K562 (cell line): ENCODE measurements around the gene OR7C1. TPM values are rescaled to one million over a fixed set of nuclear protein-coding genes. Genes with fewer than 3 reads are reported as not detected.
"Not testable (repeated sequence)": the region's sequence is repeated elsewhere in the genome, so short reads cannot be mapped to it uniquely, and the experiment has no call there.

Experiments
- ATAC-seq: fragments of 200-7000 bp; cut with Tn5 transposase; 3 replicates; pipeline ENCODE4 v1.9.1; 2020; ENCODE audit warnings: moderate library complexity
- BruUV-seq: library from RNA; stranded (reverse); fragments of 400-500 nt; replicated peaks from 2 replicates; lab custom pipeline; 2021; lab: Mats Ljungman, UMichigan
- CTCF ChIA-PET: fragments of 300-600 bp; formaldehyde crosslinking; extraction: SDS; loops from one replicate; lab custom pipeline; 2021; ENCODE audit warnings: low intra/inter-chr PET ratio; lab: Yijun Ruan, JAX
- POLR2A ChIA-PET: fragments of 300-600, 350-650 bp; sonication (Branson Sonifier 250); formaldehyde crosslinking; extraction: SDS; loops from one replicate; lab custom pipeline; 2021; ENCODE audit warnings: antibody characterized with exemption, inconsistent platforms; lab: Yijun Ruan, JAX
- DNase-seq, 4 experiments: peaks; one replicate each; pipeline versions ENCODE4 v3.0.0 to v3.0.0-alpha.2; 2011 to 2018; ENCODE audit warnings: low spot score in 3 of 4, mixed read lengths in 3 of 4; ENCODE audit errors: extremely low read depth in 1 of 4
- FAIRE-seq: peaks from 2 replicates; lab custom pipeline; 2011; peaks lifted over from hg19 to GRCh38; lab: Jason Lieb, UNC
- H2AFZ ChIP-seq: 2 replicates; pipeline ENCODE4 v1.6.0; 2011; ENCODE audit warnings: low read depth, low read length, control low read depth, inconsistent platforms
- H3K27ac ChIP-seq: fragments of 200-600 bp; 3 replicates; pipeline ENCODE4 v1.8.0; 2011; ENCODE audit warnings: low read depth, mild to moderate bottlenecking, control low read depth, inconsistent platforms, low read length, moderate library complexity, mixed read lengths; ENCODE audit errors: extremely low read depth
- H3K27me3 ChIP-seq, 2 experiments: fragments of 300-600 bp in 1 of 2; 2 replicates in 1 of 2; 3 replicates in 1 of 2; pipeline versions ENCODE4 v1.6.0 to v1.8.0; 2011; ENCODE audit warnings: inconsistent platforms in 2 of 2, low read length in 2 of 2, mild to moderate bottlenecking in 1 of 2, mixed read lengths in 1 of 2, moderate library complexity in 1 of 2; ENCODE audit not compliant: control insufficient read depth in 2 of 2, insufficient read depth in 2 of 2
- H3K36me3 ChIP-seq: fragments of 300-600 bp; 3 replicates; pipeline ENCODE4 v1.8.0; 2011; ENCODE audit warnings: mild to moderate bottlenecking, low read length, inconsistent platforms; ENCODE audit not compliant: control insufficient read depth, insufficient read depth
- H3K4me1 ChIP-seq, 2 experiments: fragments of 200-600 bp in 1 of 2; replicated peaks in 1 of 2; 2 replicates in 1 of 2; 3 replicates in 1 of 2; pipeline versions ENCODE4 v1.5.1 to v1.8.0; 2011; ENCODE audit warnings: inconsistent platforms in 2 of 2, low read length in 2 of 2, mild to moderate bottlenecking in 1 of 2, mixed read lengths in 1 of 2, moderate library complexity in 1 of 2; ENCODE audit not compliant: control insufficient read depth in 2 of 2, insufficient read depth in 2 of 2
- H3K4me2 ChIP-seq: 2 replicates; pipeline ENCODE4 v1.6.1; 2011; ENCODE audit warnings: low read length, control low read depth, inconsistent platforms, mixed read lengths; ENCODE audit not compliant: insufficient read depth
- H3K4me3 ChIP-seq: fragments of 200-600 bp; sonication (generic), shearing (Covaris generic); 2 replicates; pipeline ENCODE4 v1.5.1; 2016; ENCODE audit warnings: control low read depth, inconsistent platforms
- H3K79me2 ChIP-seq: fragments of 200-600 bp; 3 replicates; pipeline ENCODE4 v1.8.0; 2011; ENCODE audit warnings: low read length, inconsistent platforms; ENCODE audit not compliant: control insufficient read depth, insufficient read depth
- H3K9ac ChIP-seq, 2 experiments: 2 replicates each; pipeline versions ENCODE4 v1.6.0 to v1.6.1; 2011; ENCODE audit warnings: low read depth in 2 of 2, low read length in 2 of 2, control low read depth in 1 of 2, inconsistent platforms in 1 of 2, mild to moderate bottlenecking in 1 of 2, mixed read lengths in 1 of 2; ENCODE audit not compliant: insufficient read depth in 1 of 2
- H3K9me1 ChIP-seq: one replicate; pipeline ENCODE4 v1.6.0; 2011; ENCODE audit warnings: inconsistent platforms, mild to moderate bottlenecking, low read length, moderate library complexity; ENCODE audit not compliant: control insufficient read depth, insufficient read depth
- H3K9me3 ChIP-seq: replicated peaks from 2 replicates; pipeline ENCODE4 v1.5.1; 2011; ENCODE audit warnings: low read depth, low read length, inconsistent platforms; ENCODE audit not compliant: control insufficient read depth, insufficient read depth
- H4K20me1 ChIP-seq: replicated peaks from 2 replicates; pipeline ENCODE4 v1.6.1; 2011; ENCODE audit warnings: low read length, inconsistent platforms, mixed read lengths; ENCODE audit not compliant: control insufficient read depth, insufficient read depth
- CHD1 ChIP-seq: fragments of 200-600 bp; sonication (generic); IDR thresholded peaks from one replicate; pipeline ENCODE4 v1.6.1; 2012; ENCODE audit warnings: mild to moderate bottlenecking, moderate library complexity, low read length, inconsistent platforms
- DMBX1 ChIP-seq: fragments of 250-450 bp; sonication (Bioruptor Pico); IDR thresholded peaks from 2 replicates; pipeline ENCODE4 v1.8.0; 2022; ENCODE audit warnings: inconsistent platforms, mild to moderate bottlenecking, moderate library complexity, borderline replicate concordance
- NFATC3 ChIP-seq: fragments of 450-650 bp; IDR thresholded peaks from 2 replicates; pipeline ENCODE4 v1.6.1; 2017; ENCODE audit warnings: mild to moderate bottlenecking
- PHTF2 ChIP-seq: fragments of 250-450 bp; sonication (Bioruptor Pico); IDR thresholded peaks from 2 replicates; pipeline ENCODE4 v1.5.0; 2021; ENCODE audit warnings: mild to moderate bottlenecking
- ZNF232 ChIP-seq: sonication (generic); formaldehyde crosslinking; IDR thresholded peaks from 2 replicates; pipeline ENCODE4 v1.8.0; 2022; ENCODE audit warnings: mild to moderate bottlenecking, missing genetic modification reagents
- WGBS: fragments of 100-300 bp; shearing (Covaris generic); methylation state at CpG from one replicate; pipeline ENCODE4 v1.1.6; 2016; ENCODE audit warnings: low coverage, mixed read lengths; ENCODE audit not compliant: insufficient coverage; ENCODE audit errors: missing lambda C conversion rate; 5-methylcytosine and 5-hydroxymethylcytosine counted together
- in situ Hi-C: fragments of 300-500 bp; cut with MboI; formaldehyde crosslinking; loops from 4 replicates; pipeline ENCODE4 v1.15.0; 2018; ENCODE audit warnings: inconsistent platforms, mixed read lengths
- intact Hi-C: fragments of 100-400 bp; cut with micrococcal nuclease; formaldehyde crosslinking; loops from 2 replicates; pipeline ENCODE4 v1.14.2; 2022
- polyA plus RNA-seq, 8 experiments: library from polyadenylated mRNA; depleted of rRNA in 4 of 8; stranded (reverse) in 5 of 8; unstranded in 3 of 8; fragments of >200 nt; fragmentation: Nextera tagmentation in 2 of 8; fragmentation: Illumina TruSeq in 1 of 8; extraction: Ambion mirVana in 2 of 8; extraction: Trizol in 1 of 8; gene quantifications; 2 replicates each; pipeline versions ENCODE4 v1.2.1 to v1.2.3, GENCODE V29; 2011 to 2014; ENCODE audit warnings: inconsistent platforms in 1 of 8, missing spikeins in 1 of 8
- total RNA-seq, 7 experiments: library from RNA; depleted of rRNA in 6 of 7; stranded (reverse); fragments of >200 nt in 6 of 7; fragmentation: Illumina TruSeq in 2 of 7; extraction: Trizol in 2 of 7; gene quantifications; 2 replicates each; pipeline versions ENCODE4 v1.2.1 to v1.2.3, GENCODE V29; 2011 to 2021; ENCODE audit warnings: low replicate concordance in 1 of 7
- TF ChIP-seq, protein P1 (sequence below): fragments of 200-800 bp; sonication (Bioruptor generic); IDR thresholded peaks from 2 replicates; pipeline ENCODE4 v1.6.1; 2016; ENCODE audit warnings: missing genetic modification characterization, missing compliant biosample characterization

Gene OR7C1
- total and polyA plus RNA-seq, 9 of the 15 experiments (the other 6 are each of a cell fraction or from before 2014, with no cell fraction given) = 0.01 to 0.18 (median 0.10) TPM; not detected in 1

DNA sequence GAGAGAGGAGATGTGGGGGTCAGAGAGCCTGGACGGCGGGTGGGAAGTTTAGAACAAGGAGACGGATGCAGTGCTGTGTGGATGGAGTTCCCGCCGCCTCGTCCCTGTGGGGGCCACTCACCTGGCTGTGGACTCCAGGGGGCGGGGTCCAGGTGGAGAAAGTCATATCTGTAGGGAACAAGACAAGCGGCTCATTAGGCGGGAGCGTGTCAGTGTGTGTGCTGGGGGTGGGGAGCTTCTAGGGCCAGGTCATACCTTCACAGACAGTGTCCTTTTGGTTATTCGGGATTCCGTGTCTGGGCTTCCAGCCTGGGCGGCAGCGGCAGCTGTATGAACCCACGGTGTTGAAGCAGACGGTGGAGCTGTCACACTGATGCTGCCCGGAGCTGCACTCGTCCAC, 69.6 kb downstream of the OR7C1 start:
- DNase-seq, H3K4me3 ChIP-seq, POLR2A ChIA-PET, H3K9ac ChIP-seq, H3K9me3 ChIP-seq, H3K79me2 ChIP-seq, intact Hi-C loops, BruUV-seq, H4K20me1 ChIP-seq, H3K9me1 ChIP-seq, FAIRE-seq, H2AFZ ChIP-seq, H3K27ac ChIP-seq, H3K27me3 ChIP-seq, CTCF ChIA-PET, ATAC-seq, H3K4me2 ChIP-seq, H3K4me1 ChIP-seq: not testable (repeated sequence)
- in situ Hi-C loops = loop anchor here (5.0 kb wide), 1 partner anchor 368 kb away; no protein-coding TSS in a partner anchor
- peaks cover 71% of the 10 kb centered on the region; the same call in 2 of the 3 replicates for H3K36me3 ChIP-seq
- 100% methylated on average over 4 of the region's 18 CpGs for WGBS

- DNase-seq (no peak), FAIRE-seq (no peak), ATAC-seq (no peak)
- Histone ChIP-seq H2AFZ (no peak overlapping the region), H3K4me1 (no peaks in the 10 kb centered on the region; a peak in 1 of 5 replicates), H3K9me3 (no peaks in the 10 kb centered on the region), H3K27ac (no peak overlapping the region), H3K4me2 (no peak overlapping the region), H4K20me1 (no peaks in the 10 kb centered on the region), H3K79me2 (no peaks in the 10 kb centered on the region), H3K27me3 (no peaks in the 10 kb centered on the region), H3K9ac (no peak overlapping the region), H3K4me3 (no peak overlapping the region), H3K36me3 (peaks cover 68% of the 10 kb centered on the region; the same call in 2 of the 3 replicates), H3K9me1 (no peaks in the 10 kb centered on the region)
- ChIA-PET CTCF (no interaction called here), POLR2A (interaction anchor here (1.6 kb wide), 1 partner anchor 12 kb away, joined by 5 read pairs; no protein-coding TSS in a partner anchor)
- intact Hi-C loops (no loop called here), in situ Hi-C loops (no loop called here)
- 88% methylated on average over 5 of the region's 9 CpGs for WGBS
- no TSS peak for BruUV-seq
- no peak for TF ChIP-seq PHTF2 (CRISPR knock-in tag)
- TF ChIP-seq CHD1 = no peak
- TF ChIP-seq, protein P1, sequence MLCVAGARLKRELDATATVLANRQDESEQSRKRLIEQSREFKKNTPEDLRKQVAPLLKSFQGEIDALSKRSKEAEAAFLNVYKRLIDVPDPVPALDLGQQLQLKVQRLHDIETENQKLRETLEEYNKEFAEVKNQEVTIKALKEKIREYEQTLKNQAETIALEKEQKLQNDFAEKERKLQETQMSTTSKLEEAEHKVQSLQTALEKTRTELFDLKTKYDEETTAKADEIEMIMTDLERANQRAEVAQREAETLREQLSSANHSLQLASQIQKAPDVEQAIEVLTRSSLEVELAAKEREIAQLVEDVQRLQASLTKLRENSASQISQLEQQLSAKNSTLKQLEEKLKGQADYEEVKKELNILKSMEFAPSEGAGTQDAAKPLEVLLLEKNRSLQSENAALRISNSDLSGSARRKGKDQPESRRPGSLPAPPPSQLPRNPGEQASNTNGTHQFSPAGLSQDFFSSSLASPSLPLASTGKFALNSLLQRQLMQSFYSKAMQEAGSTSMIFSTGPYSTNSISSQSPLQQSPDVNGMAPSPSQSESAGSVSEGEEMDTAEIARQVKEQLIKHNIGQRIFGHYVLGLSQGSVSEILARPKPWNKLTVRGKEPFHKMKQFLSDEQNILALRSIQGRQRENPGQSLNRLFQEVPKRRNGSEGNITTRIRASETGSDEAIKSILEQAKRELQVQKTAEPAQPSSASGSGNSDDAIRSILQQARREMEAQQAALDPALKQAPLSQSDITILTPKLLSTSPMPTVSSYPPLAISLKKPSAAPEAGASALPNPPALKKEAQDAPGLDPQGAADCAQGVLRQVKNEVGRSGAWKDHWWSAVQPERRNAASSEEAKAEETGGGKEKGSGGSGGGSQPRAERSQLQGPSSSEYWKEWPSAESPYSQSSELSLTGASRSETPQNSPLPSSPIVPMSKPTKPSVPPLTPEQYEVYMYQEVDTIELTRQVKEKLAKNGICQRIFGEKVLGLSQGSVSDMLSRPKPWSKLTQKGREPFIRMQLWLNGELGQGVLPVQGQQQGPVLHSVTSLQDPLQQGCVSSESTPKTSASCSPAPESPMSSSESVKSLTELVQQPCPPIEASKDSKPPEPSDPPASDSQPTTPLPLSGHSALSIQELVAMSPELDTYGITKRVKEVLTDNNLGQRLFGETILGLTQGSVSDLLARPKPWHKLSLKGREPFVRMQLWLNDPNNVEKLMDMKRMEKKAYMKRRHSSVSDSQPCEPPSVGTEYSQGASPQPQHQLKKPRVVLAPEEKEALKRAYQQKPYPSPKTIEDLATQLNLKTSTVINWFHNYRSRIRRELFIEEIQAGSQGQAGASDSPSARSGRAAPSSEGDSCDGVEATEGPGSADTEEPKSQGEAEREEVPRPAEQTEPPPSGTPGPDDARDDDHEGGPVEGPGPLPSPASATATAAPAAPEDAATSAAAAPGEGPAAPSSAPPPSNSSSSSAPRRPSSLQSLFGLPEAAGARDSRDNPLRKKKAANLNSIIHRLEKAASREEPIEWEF (CRISPR knock-in tag) = no peak
- TF ChIP-seq DMBX1 (CRISPR knock-in tag) = no peak
- no peak for TF ChIP-seq ZNF232 (CRISPR knock-in tag)
- TF ChIP-seq NFATC3 = no peak
These were observed 70.6 kb downstream of the OR7C1 start for GRCh38 chr19:14764401-14764800.
